ENCODE measurements around the gene RPA3. TPM values are rescaled to one million over a fixed set of nuclear protein-coding genes. Genes with fewer than 3 reads are reported as not detected.

RPA3 gene
- total and polyA plus RNA-seq, 2 donors: 42.7 to 117 TPM

- H3K4me3 ChIP-seq (ENCODE audit: low read length in 2 of 2): no peak overlapping the region
These were observed 20.2 kb upstream of the RPA3 start for GRCh38 chr7:7738622-7739021.

GRCh38 chr7:7738177-7738576 is 19.8 kb upstream of the RPA3 start:
- H3K4me1 ChIP-seq (ENCODE audit: control insufficient read depth in 2 of 2, insufficient read depth in 2 of 2, low read length in 2 of 2): peaks cover 9 to 10% of the 10 kb centered on the region in 2 donors
- H3K27ac ChIP-seq (ENCODE audit: low read depth in 1 of 2, low read length in 1 of 2): peak overlapping the region in 1 of 2 donors; percentile 50
- no peaks in the 10 kb centered on the region for H3K9me3 ChIP-seq (ENCODE audit: control insufficient read depth in 2 of 2, insufficient read depth in 1 of 2, low read length in 1 of 2)
- WGBS: 97% methylated on average over 1 of the region's 1 CpG
- DNase-seq (ENCODE audit: low read depth in 6 of 9, low spot score in 9 of 9): no peak
- no peak overlapping the region for H3K4me3 ChIP-seq (ENCODE audit: low read length in 2 of 2)
- no peaks in the 10 kb centered on the region for H3K27me3 ChIP-seq (ENCODE audit: control insufficient read depth in 2 of 2, insufficient read depth in 1 of 2, low read length in 1 of 2)
- no peaks in the 10 kb centered on the region for H3K36me3 ChIP-seq (ENCODE audit: control insufficient read depth in 2 of 2, insufficient read depth in 2 of 2, low read length in 1 of 2)

More at GRCh38 chr7:7738622-7739021, 20.2 kb upstream of the RPA3 start:
- WGBS: 61% methylated on average over 3 of the region's 3 CpGs
- Histone ChIP-seq H3K36me3 (ENCODE audit: control insufficient read depth in 2 of 2, insufficient read depth in 2 of 2, low read length in 1 of 2) (no peaks in the 10 kb centered on the region), H3K4me1 (ENCODE audit: control insufficient read depth in 2 of 2, insufficient read depth in 2 of 2, low read length in 2 of 2) (peaks cover 9 to 10% of the 10 kb centered on the region in 2 donors), H3K9me3 (ENCODE audit: control insufficient read depth in 2 of 2, insufficient read depth in 1 of 2, low read length in 1 of 2) (no peaks in the 10 kb centered on the region), H3K27ac (ENCODE audit: low read depth in 1 of 2, low read length in 1 of 2) (peak overlapping the region; percentile 47 to 50), H3K27me3 (ENCODE audit: control insufficient read depth in 2 of 2, insufficient read depth in 1 of 2, low read length in 1 of 2) (no peaks in the 10 kb centered on the region)
- DNase-seq (ENCODE audit: low read depth in 6 of 9, low spot score in 9 of 9): peak in 4 of 9 donors; percentile 33 to 65 (median 39)

- H3K27me3 ChIP-seq (ENCODE audit: control insufficient read depth in 2 of 2, insufficient read depth in 1 of 2, low read length in 1 of 2): no peaks in the 10 kb centered on the region
- no peak overlapping the region for H3K27ac ChIP-seq (ENCODE audit: low read depth in 1 of 2, low read length in 1 of 2)
- peaks cover 9 to 10% of the 10 kb centered on the region in 2 donors for H3K4me1 ChIP-seq (ENCODE audit: control insufficient read depth in 2 of 2, insufficient read depth in 2 of 2, low read length in 2 of 2)
- no peaks in the 10 kb centered on the region for H3K36me3 ChIP-seq (ENCODE audit: control insufficient read depth in 2 of 2, insufficient read depth in 2 of 2, low read length in 1 of 2)
- DNase-seq (ENCODE audit: low read depth in 6 of 9, low spot score in 9 of 9): no peak
- H3K4me3 ChIP-seq (ENCODE audit: low read length in 2 of 2): no peak overlapping the region
- no peaks in the 10 kb centered on the region for H3K9me3 ChIP-seq (ENCODE audit: control insufficient read depth in 2 of 2, insufficient read depth in 1 of 2, low read length in 1 of 2)
These were observed 19.3 kb upstream of the RPA3 start for GRCh38 chr7:7737674-7738073.

GRCh38 chr7:7736671-7737070 is 18.3 kb upstream of the RPA3 start:
- no peaks in the 10 kb centered on the region for H3K36me3 ChIP-seq (ENCODE audit: control insufficient read depth in 2 of 2, insufficient read depth in 2 of 2, low read length in 1 of 2)
- no peak overlapping the region for H3K27ac ChIP-seq (ENCODE audit: low read depth in 1 of 2, low read length in 1 of 2)
- no peaks in the 10 kb centered on the region for H3K27me3 ChIP-seq (ENCODE audit: control insufficient read depth in 2 of 2, insufficient read depth in 1 of 2, low read length in 1 of 2)
- no peaks in the 10 kb centered on the region for H3K9me3 ChIP-seq (ENCODE audit: control insufficient read depth in 2 of 2, insufficient read depth in 1 of 2, low read length in 1 of 2)
- 94% methylated on average over 2 of the region's 2 CpGs for WGBS
- peaks cover 9 to 10% of the 10 kb centered on the region in 2 donors for H3K4me1 ChIP-seq (ENCODE audit: control insufficient read depth in 2 of 2, insufficient read depth in 2 of 2, low read length in 2 of 2)
- no peak overlapping the region for H3K4me3 ChIP-seq (ENCODE audit: low read length in 2 of 2)
- no peak for DNase-seq (ENCODE audit: low read depth in 6 of 9, low spot score in 9 of 9)

- H3K27ac ChIP-seq (ENCODE audit: low read depth in 1 of 2, low read length in 1 of 2): no peak overlapping the region
- no peaks in the 10 kb centered on the region for H3K27me3 ChIP-seq (ENCODE audit: control insufficient read depth in 2 of 2, insufficient read depth in 1 of 2, low read length in 1 of 2)
- no peaks in the 10 kb centered on the region for H3K36me3 ChIP-seq (ENCODE audit: control insufficient read depth in 2 of 2, insufficient read depth in 2 of 2, low read length in 1 of 2)
- no peak overlapping the region for H3K4me3 ChIP-seq (ENCODE audit: low read length in 2 of 2)
- DNase-seq (ENCODE audit: low read depth in 6 of 9, low spot score in 9 of 9): no peak
- no peaks in the 10 kb centered on the region for H3K9me3 ChIP-seq (ENCODE audit: control insufficient read depth in 2 of 2, insufficient read depth in 1 of 2, low read length in 1 of 2)
- H3K4me1 ChIP-seq (ENCODE audit: control insufficient read depth in 2 of 2, insufficient read depth in 2 of 2, low read length in 2 of 2): peaks cover 4% of the 10 kb centered on the region in 2 donors
- WGBS: 96% methylated on average over 4 of the region's 4 CpGs
These were observed 14.3 kb upstream of the RPA3 start for GRCh38 chr7:7732621-7733281.

- Histone ChIP-seq H3K4me1 (ENCODE audit: control insufficient read depth in 2 of 2, insufficient read depth in 2 of 2, low read length in 2 of 2) (peaks cover 2 to 3% of the 10 kb centered on the region in 2 donors), H3K27ac (ENCODE audit: low read depth in 1 of 2, low read length in 1 of 2) (no peak overlapping the region), H3K36me3 (ENCODE audit: control insufficient read depth in 2 of 2, insufficient read depth in 2 of 2, low read length in 1 of 2) (no peaks in the 10 kb centered on the region), H3K4me3 (ENCODE audit: low read length in 2 of 2) (no peak overlapping the region), H3K27me3 (ENCODE audit: control insufficient read depth in 2 of 2, insufficient read depth in 1 of 2, low read length in 1 of 2) (no peaks in the 10 kb centered on the region), H3K9me3 (ENCODE audit: control insufficient read depth in 2 of 2, insufficient read depth in 1 of 2, low read length in 1 of 2) (no peaks in the 10 kb centered on the region)
- no peak for DNase-seq (ENCODE audit: low read depth in 6 of 9, low spot score in 9 of 9)
These were observed 13.3 kb upstream of the RPA3 start for GRCh38 chr7:7731732-7732131.

GRCh38 chr7:7720750-7721621 is 2.6 kb upstream of the RPA3 start:
- WGBS: 95% methylated on average over 5 of the region's 5 CpGs

GRCh38 chr7:7720193-7720592 is 1.8 kb upstream of the RPA3 start:
- WGBS: 100% methylated on average over 1 of the region's 1 CpG
- no peaks in the 10 kb centered on the region for H3K27me3 ChIP-seq (ENCODE audit: control insufficient read depth in 2 of 2, insufficient read depth in 1 of 2, low read length in 1 of 2)

More at GRCh38 chr7:7720750-7721621, 2.6 kb upstream of the RPA3 start:
- peak in 2 of 9 donors; percentile 18 to 48 for DNase-seq (ENCODE audit: low read depth in 6 of 9, low spot score in 9 of 9)
- Histone ChIP-seq H3K4me1 (ENCODE audit: control insufficient read depth in 2 of 2, insufficient read depth in 2 of 2, low read length in 2 of 2) (peaks cover 10 to 17% of the 10 kb centered on the region in 2 donors), H3K9me3 (ENCODE audit: control insufficient read depth in 2 of 2, insufficient read depth in 1 of 2, low read length in 1 of 2) (peaks cover 1 to 13% of the 10 kb centered on the region in 2 donors), H3K36me3 (ENCODE audit: control insufficient read depth in 2 of 2, insufficient read depth in 2 of 2, low read length in 1 of 2) (no peaks in the 10 kb centered on the region), H3K27me3 (ENCODE audit: control insufficient read depth in 2 of 2, insufficient read depth in 1 of 2, low read length in 1 of 2) (no peaks in the 10 kb centered on the region), H3K27ac (ENCODE audit: low read depth in 1 of 2, low read length in 1 of 2) (peak overlapping the region in 1 of 2 donors; percentile 97), H3K4me3 (ENCODE audit: low read length in 2 of 2) (no peak overlapping the region)

GRCh38 chr7:7719236-7719635 is 829 bp upstream of the RPA3 start:
- peak; percentile 68 to 95 (median 87) for DNase-seq (ENCODE audit: low read depth in 6 of 9, low spot score in 9 of 9)
- Histone ChIP-seq H3K4me3 (ENCODE audit: low read length in 2 of 2) (peak overlapping the region in 1 of 2 donors; percentile 22), H3K4me1 (ENCODE audit: control insufficient read depth in 2 of 2, insufficient read depth in 2 of 2, low read length in 2 of 2) (peaks cover 10 to 17% of the 10 kb centered on the region in 2 donors), H3K27me3 (ENCODE audit: control insufficient read depth in 2 of 2, insufficient read depth in 1 of 2, low read length in 1 of 2) (no peaks in the 10 kb centered on the region), H3K27ac (ENCODE audit: low read depth in 1 of 2, low read length in 1 of 2) (peak overlapping the region; percentile 36 to 97), H3K36me3 (ENCODE audit: control insufficient read depth in 2 of 2, insufficient read depth in 2 of 2, low read length in 1 of 2) (no peaks in the 10 kb centered on the region), H3K9me3 (ENCODE audit: control insufficient read depth in 2 of 2, insufficient read depth in 1 of 2, low read length in 1 of 2) (peaks cover 1 to 13% of the 10 kb centered on the region in 2 donors)
- WGBS: under 1% methylated on average over 2 of the region's 2 CpGs

More at GRCh38 chr7:7720193-7720592, 1.8 kb upstream of the RPA3 start:
- Histone ChIP-seq H3K4me3 (ENCODE audit: low read length in 2 of 2) (no peak overlapping the region), H3K36me3 (ENCODE audit: control insufficient read depth in 2 of 2, insufficient read depth in 2 of 2, low read length in 1 of 2) (no peaks in the 10 kb centered on the region), H3K4me1 (ENCODE audit: control insufficient read depth in 2 of 2, insufficient read depth in 2 of 2, low read length in 2 of 2) (peaks cover 10 to 17% of the 10 kb centered on the region in 2 donors), H3K9me3 (ENCODE audit: control insufficient read depth in 2 of 2, insufficient read depth in 1 of 2, low read length in 1 of 2) (peaks cover 1 to 13% of the 10 kb centered on the region in 2 donors), H3K27ac (ENCODE audit: low read depth in 1 of 2, low read length in 1 of 2) (peak overlapping the region; percentile 72 to 97)
- peak in 4 of 9 donors; percentile 31 to 69 (median 40) for DNase-seq (ENCODE audit: low read depth in 6 of 9, low spot score in 9 of 9)

All from thymus (tissue), 11 donors.